ENCODE data around the gene PSMD2. TPM values are rescaled to one million over a fixed set of nuclear protein-coding genes. Genes with fewer than 3 reads are reported as not detected.

PSMD2 gene
- total and polyA plus RNA-seq, 2 of the 8 experiments (the other 6 are each of a cell fraction or from before 2014, with no cell fraction given): 350 to 363 TPM

GRCh38 chr3:184295771-184296170, 3.3 kb upstream of the PSMD2 start (continued):
- no peak for TF ChIP-seq RNF2 (IDR thresholded peaks at IDR 0.05; ENCODE audit: borderline replicate concordance, low read depth, low read length, missing control alignments, poor library complexity, severe bottlenecking)
- TF ChIP-seq GTF2F1 (IDR thresholded peaks at IDR 0.05; ENCODE audit: borderline replicate concordance, low read depth, low read length): no peak
- no peak for TF ChIP-seq ATF2 (IDR thresholded peaks at IDR 0.05; ENCODE audit: low read length)
- TF ChIP-seq CEBPB (IDR thresholded peaks at IDR 0.05; ENCODE audit: low read depth, low read length): no peak
- no peak for TF ChIP-seq MAFK (IDR thresholded peaks at IDR 0.05; ENCODE audit: low read depth, low read length)
- no peak for TF ChIP-seq CBX5 (IDR thresholded peaks at IDR 0.05; ENCODE audit: low read depth, low read length)

Data from H1 (cell line).